ENCODE measurements around the gene CDADC1. TPM values are rescaled to one million over a fixed set of nuclear protein-coding genes. Genes with fewer than 3 reads are reported as not detected.

The CDADC1 gene
- polyA plus RNA-seq, 2 donors, result 2.5 to 2.7 TPM

DNA sequence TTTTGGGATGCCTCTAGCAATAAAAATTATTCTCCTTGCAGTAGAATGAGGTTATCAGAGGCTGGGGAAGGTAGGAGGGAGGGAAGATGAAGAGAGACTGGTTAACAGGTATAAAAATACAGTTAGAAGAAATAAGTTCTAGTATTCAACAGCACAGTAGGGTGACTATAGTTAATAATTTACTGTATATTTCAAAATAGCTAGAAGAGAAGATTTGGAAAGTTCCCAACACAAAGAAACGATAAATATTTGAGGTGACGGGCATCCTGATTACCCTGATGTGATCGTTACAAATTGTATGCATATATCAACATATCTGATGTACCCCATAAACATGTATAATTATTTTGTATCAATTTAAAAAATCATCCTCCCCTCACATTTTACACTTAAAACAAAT lies 93.8 kb downstream of the CDADC1 start:
- no peak overlapping the region for H3K4me3 ChIP-seq (ENCODE audit: low read depth in 1 of 2, low read length in 2 of 2)
- no peak overlapping the region for H3K27ac ChIP-seq (ENCODE audit: low read depth in 2 of 2, low read length in 1 of 2)
- no peaks in the 10 kb centered on the region for H3K4me1 ChIP-seq (ENCODE audit: control insufficient read depth in 2 of 2, insufficient read depth in 2 of 2, low read length in 1 of 2)
- WGBS, 2 donors, result 84 to 96% methylated on average over 3 of the region's 3 CpGs
- no peaks in the 10 kb centered on the region for H3K27me3 ChIP-seq (ENCODE audit: control insufficient read depth in 1 of 2, insufficient read depth in 2 of 2, low read length in 2 of 2)
- peaks cover 3 to 4% of the 10 kb centered on the region in 2 donors for H3K36me3 ChIP-seq (ENCODE audit: control insufficient read depth in 2 of 2, insufficient read depth in 2 of 2, low read length in 1 of 2)
- H3K9me3 ChIP-seq (ENCODE audit: control insufficient read depth in 2 of 2, insufficient read depth in 1 of 2, low read depth in 1 of 2, low read length in 1 of 2), result no peaks in the 10 kb centered on the region

DNA sequence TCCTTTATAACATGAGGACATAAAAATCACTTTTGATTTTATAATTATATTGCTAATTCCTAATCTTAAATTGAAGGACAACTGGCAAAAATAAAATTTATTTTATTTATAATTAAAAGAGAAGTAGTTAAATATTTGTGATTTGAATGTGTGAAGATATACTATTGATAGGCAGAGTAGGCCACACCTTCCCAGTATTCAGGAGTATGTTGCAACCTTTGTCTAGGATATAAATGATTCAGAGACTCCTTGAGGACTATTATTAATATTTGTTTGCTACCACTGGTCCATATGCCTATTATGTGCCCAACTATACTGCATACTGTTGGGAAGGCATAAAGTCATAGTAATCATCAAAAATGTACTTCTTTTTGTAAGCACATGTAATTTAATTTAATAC lies 94.2 kb downstream of the CDADC1 start:
- H3K36me3 ChIP-seq (ENCODE audit: control insufficient read depth in 2 of 2, insufficient read depth in 2 of 2, low read length in 1 of 2), result peaks cover 3 to 4% of the 10 kb centered on the region in 2 donors
- no peak overlapping the region for H3K4me3 ChIP-seq (ENCODE audit: low read depth in 1 of 2, low read length in 2 of 2)
- H3K27ac ChIP-seq (ENCODE audit: low read depth in 2 of 2, low read length in 1 of 2), result no peak overlapping the region
- H3K9me3 ChIP-seq (ENCODE audit: control insufficient read depth in 2 of 2, insufficient read depth in 1 of 2, low read depth in 1 of 2, low read length in 1 of 2), result no peaks in the 10 kb centered on the region
- no peaks in the 10 kb centered on the region for H3K27me3 ChIP-seq (ENCODE audit: control insufficient read depth in 1 of 2, insufficient read depth in 2 of 2, low read length in 2 of 2)
- H3K4me1 ChIP-seq (ENCODE audit: control insufficient read depth in 2 of 2, insufficient read depth in 2 of 2, low read length in 1 of 2), result no peaks in the 10 kb centered on the region

DNA sequence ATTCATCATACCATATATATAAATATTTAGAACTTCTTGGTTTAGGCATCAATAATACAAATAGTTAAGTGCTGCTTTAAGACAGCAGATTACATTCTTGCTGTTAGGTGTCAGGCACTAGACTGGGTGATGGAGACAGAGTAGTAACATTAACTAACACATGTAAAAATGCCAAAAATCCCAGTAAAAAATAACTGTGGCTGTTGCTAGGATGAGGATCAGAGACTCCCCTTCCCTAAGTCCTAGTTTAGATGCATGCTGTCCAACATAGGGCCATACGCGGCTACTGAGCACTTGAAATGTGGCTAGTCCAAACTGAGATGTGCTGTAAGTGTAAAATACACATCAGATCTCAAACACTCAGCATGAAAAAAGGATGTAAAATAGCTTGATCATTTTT lies 94.7 kb downstream of the CDADC1 start:
- Histone ChIP-seq H3K9me3 (ENCODE audit: control insufficient read depth in 2 of 2, insufficient read depth in 1 of 2, low read depth in 1 of 2, low read length in 1 of 2) (no peaks in the 10 kb centered on the region), H3K27me3 (ENCODE audit: control insufficient read depth in 1 of 2, insufficient read depth in 2 of 2, low read length in 2 of 2) (no peaks in the 10 kb centered on the region), H3K27ac (ENCODE audit: low read depth in 2 of 2, low read length in 1 of 2) (no peak overlapping the region), H3K36me3 (ENCODE audit: control insufficient read depth in 2 of 2, insufficient read depth in 2 of 2, low read length in 1 of 2) (peaks cover 3 to 4% of the 10 kb centered on the region in 2 donors), H3K4me3 (ENCODE audit: low read depth in 1 of 2, low read length in 2 of 2) (no peak overlapping the region), H3K4me1 (ENCODE audit: control insufficient read depth in 2 of 2, insufficient read depth in 2 of 2, low read length in 1 of 2) (no peaks in the 10 kb centered on the region)
- 87 to 91% methylated on average over 2 of the region's 2 CpGs for WGBS, 2 donors

Other genes starting within 250 kb of the CDADC1 start
- gene MLNR, start 27.6 kb upstream of the CDADC1 start, polyA plus RNA-seq, result not detected
- gene CAB39L, start 196.1 kb downstream of the CDADC1 start, polyA plus RNA-seq, result 10 to 100 TPM in 1 of 2 donors, 1 to 10 TPM in 1; 9.8 to 15.9 TPM
- gene SETDB2, start 196.3 kb downstream of the CDADC1 start, polyA plus RNA-seq, result 1 to 10 TPM; 2.0 to 2.1 TPM
- 10 to 100 TPM; 24.5 to 55.4 TPM for gene PHF11, start 248.0 kb downstream of the CDADC1 start, polyA plus RNA-seq

All from esophagus (tissue), 2 donors.